Measurements from ENCODE around the gene CHD1L. TPM values are rescaled to one million over a fixed set of nuclear protein-coding genes. Genes with fewer than 3 reads are reported as not detected.
"Not testable (repeated sequence)": the region's sequence is repeated elsewhere in the genome, so short reads cannot be mapped to it uniquely, and the experiment has no call there.

Gene CHD1L
- total RNA-seq, 6 experiments from 2014 or later = 21.7 to 34.3 (median 28.8) TPM

DNA sequence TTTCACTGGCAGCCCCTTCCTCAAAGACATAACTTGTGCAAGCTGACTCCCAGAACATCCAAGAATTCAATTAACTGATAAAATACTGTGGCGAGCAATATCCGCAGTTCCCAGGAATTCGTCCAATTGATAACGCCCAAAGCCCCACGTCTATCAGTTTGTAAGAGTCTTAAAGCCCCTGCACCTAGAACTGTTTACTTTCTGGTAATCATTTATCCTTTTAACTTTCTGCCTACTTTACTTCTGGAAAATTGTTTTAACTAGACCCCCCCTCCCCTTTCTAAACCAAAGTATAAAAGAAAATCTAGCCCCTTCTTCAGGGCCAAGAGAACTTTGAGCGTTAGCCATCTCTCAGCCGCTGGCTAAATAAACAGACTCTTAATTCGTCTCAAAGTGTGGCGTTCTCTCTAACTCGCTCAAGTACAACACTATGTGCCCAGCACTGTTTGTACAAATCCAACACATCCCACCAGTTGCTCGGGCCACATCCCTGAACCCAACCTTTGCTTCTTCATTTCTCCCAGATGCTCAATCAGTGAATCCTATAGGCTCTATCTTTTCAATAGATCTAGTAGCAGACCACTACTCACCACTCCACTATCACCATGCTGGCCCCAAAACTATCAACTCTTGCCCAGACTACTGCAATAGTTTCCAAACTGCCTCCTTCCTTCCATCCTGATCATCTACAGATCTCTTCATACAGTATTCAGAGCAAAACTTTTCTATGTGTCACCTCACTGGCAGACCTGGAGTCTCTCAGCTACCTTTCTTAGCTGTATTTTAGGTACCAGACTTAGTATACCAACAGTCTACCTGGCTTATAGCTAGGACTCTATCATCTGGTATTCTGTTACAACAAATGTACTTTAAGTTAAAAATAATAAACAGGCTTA lies 3.3 kb upstream of the CHD1L start:
- Histone ChIP-seq H3K4me3 (no peak overlapping the region), H3K27ac (peak overlapping the region; percentile 22 to 94 (median 91)), H3K36me3 (no peaks in the 10 kb centered on the region), H3K27me3 (no peaks in the 10 kb centered on the region), H3K9me3 (no peaks in the 10 kb centered on the region), H3K4me1 (peaks cover 0 to 71% (median 22%) of the 10 kb centered on the region in 4 donors)
- TF ChIP-seq, protein P1, sequence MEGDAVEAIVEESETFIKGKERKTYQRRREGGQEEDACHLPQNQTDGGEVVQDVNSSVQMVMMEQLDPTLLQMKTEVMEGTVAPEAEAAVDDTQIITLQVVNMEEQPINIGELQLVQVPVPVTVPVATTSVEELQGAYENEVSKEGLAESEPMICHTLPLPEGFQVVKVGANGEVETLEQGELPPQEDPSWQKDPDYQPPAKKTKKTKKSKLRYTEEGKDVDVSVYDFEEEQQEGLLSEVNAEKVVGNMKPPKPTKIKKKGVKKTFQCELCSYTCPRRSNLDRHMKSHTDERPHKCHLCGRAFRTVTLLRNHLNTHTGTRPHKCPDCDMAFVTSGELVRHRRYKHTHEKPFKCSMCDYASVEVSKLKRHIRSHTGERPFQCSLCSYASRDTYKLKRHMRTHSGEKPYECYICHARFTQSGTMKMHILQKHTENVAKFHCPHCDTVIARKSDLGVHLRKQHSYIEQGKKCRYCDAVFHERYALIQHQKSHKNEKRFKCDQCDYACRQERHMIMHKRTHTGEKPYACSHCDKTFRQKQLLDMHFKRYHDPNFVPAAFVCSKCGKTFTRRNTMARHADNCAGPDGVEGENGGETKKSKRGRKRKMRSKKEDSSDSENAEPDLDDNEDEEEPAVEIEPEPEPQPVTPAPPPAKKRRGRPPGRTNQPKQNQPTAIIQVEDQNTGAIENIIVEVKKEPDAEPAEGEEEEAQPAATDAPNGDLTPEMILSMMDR (IDR thresholded peaks at IDR 0.05) = no peak
- TF ChIP-seq POLR2A (IDR thresholded peaks at IDR 0.05) = no peak
- 29% methylated on average over 11 of the region's 11 CpGs for WGBS (ENCODE audit: insufficient coverage, low coverage, low lambda C conversion rate, missing lambda C conversion rate)
- ATAC-seq (peak in 1 of 4 donors; percentile 7), DNase-seq (peak in 1 of 3 donors; percentile 57)
- intact Hi-C loops (cut with DNase I) = loop anchor here in 1 of 2 donors (5.0 kb wide), 1 partner anchor 67 kb away; the partner anchor contains the start of gene PRKAB2

DNA sequence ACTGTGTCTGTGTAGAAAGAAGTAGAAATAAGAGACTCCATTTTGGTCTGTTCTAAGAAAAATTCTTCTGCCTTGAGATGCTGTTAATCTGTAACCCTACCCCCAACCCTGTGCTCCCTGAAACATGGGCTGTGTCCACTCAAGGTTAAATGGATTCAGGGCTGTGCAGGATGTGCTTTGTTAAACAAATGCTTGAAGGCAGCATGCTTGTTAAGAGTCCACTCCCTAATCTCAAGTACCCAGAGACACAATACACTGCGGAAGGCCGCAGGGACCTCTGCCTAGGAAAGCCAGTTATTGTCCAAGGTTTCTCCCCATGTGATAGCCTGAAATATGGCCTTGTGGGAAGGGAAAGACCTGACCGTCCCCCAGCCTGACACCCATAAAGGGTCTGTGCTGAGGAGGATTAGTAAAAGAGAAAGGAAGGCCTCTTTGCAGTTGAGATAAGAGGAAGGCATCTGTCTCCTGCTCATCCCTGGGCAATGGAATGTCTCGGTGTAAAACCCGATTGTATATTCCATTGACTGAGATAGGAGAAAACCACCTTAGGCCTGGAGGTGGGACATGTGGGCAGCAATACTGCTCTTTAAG lies 2.3 kb upstream of the CHD1L start:
- intact Hi-C loops (cut with DNase I); H3K27me3 ChIP-seq; DNase-seq; H3K36me3 ChIP-seq; H3K4me3 ChIP-seq; H3K9me3 ChIP-seq; ATAC-seq: not testable (repeated sequence)
- 100% methylated on average over 3 of the region's 5 CpGs for WGBS (ENCODE audit: insufficient coverage, low coverage, low lambda C conversion rate, missing lambda C conversion rate)
- H3K27ac ChIP-seq = peak overlapping the region in 2 of 3 donors; percentile 91 to 94
- peaks cover 0 to 61% (median 17%) of the 10 kb centered on the region in 4 donors for H3K4me1 ChIP-seq

- ATAC-seq = no peak
- no peak for DNase-seq
- no peaks in the 10 kb centered on the region for H3K9me3 ChIP-seq
- peak overlapping the region; percentile 85 to 96 (median 94) for H3K27ac ChIP-seq
- intact Hi-C loops (cut with DNase I) = no loop called here
- peaks cover 0 to 47% (median 9%) of the 10 kb centered on the region in 4 donors for H3K4me1 ChIP-seq
- 15% methylated on average over 7 of the region's 9 CpGs for WGBS (ENCODE audit: insufficient coverage, low coverage, low lambda C conversion rate, missing lambda C conversion rate)
- no peaks in the 10 kb centered on the region for H3K36me3 ChIP-seq
- H3K27me3 ChIP-seq = no peaks in the 10 kb centered on the region
- no peak for TF ChIP-seq POLR2A (IDR thresholded peaks at IDR 0.05)
- TF ChIP-seq, protein P1 (IDR thresholded peaks at IDR 0.05) = no peak
- peak overlapping the region; percentile 93 to 98 (median 94) for H3K4me3 ChIP-seq
Measured at GRCh38 chr1:147241934-147242448, 493 bp upstream of the CHD1L start.

GRCh38 chr1:147243228-147243685 lies 773 bp downstream of the CHD1L start:
- no peaks in the 10 kb centered on the region for H3K36me3 ChIP-seq
- H3K27me3 ChIP-seq = no peaks in the 10 kb centered on the region
- TF ChIP-seq POLR2A (IDR thresholded peaks at IDR 0.05) = no peak
- TF ChIP-seq, protein P1 (IDR thresholded peaks at IDR 0.05) = no peak
- 0% methylated on average over 24 of the region's 30 CpGs for WGBS (ENCODE audit: insufficient coverage, low coverage, low lambda C conversion rate, missing lambda C conversion rate)
- H3K4me3 ChIP-seq = peak overlapping the region; percentile 93 to 98 (median 94)
- DNase-seq = peak; percentile 54 to 60 (median 56)
- H3K27ac ChIP-seq = peak overlapping the region; percentile 85 to 96 (median 94)
- H3K9me3 ChIP-seq = no peaks in the 10 kb centered on the region
- peak in 3 of 4 donors; percentile 4 to 30 (median 25) for ATAC-seq
- intact Hi-C loops (cut with DNase I) = no loop called here
- H3K4me1 ChIP-seq = peaks cover 0 to 45% (median 4%) of the 10 kb centered on the region in 4 donors
